Anterior cingulate cortex (tissue), 58 donors: Measurements from ENCODE around the gene PCNX4.
A peak's percentile ranks its signal among the peaks of the same experiment; 100 is the strongest.

ENCODE experiments used
- DNase-seq, 58 donors: peaks; one replicate each; lab custom pipeline; 2025; lab: John Stamatoyannopoulos, UW

The PCNX4 gene

DNA sequence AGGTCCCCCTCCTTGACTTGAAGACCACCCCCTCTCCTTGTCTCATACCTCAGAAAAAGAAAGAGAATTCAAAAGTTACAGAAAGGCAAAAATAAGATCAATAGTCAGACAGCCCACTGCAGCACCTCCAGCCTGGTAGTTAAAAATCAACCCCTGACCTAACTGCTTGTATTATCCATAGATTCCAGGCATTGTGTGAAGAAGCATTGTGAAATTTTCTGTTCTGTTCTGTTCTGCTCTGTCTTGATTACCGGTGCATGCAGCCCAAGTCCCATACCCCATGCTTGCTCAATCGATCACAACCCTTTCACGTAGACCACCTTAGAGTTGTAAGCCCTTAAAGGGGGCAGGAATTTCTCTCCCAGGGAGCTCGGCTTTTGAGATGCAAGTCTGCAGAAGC is 79.2 kb downstream of the PCNX4 start:
- no peak for DNase-seq

DNA sequence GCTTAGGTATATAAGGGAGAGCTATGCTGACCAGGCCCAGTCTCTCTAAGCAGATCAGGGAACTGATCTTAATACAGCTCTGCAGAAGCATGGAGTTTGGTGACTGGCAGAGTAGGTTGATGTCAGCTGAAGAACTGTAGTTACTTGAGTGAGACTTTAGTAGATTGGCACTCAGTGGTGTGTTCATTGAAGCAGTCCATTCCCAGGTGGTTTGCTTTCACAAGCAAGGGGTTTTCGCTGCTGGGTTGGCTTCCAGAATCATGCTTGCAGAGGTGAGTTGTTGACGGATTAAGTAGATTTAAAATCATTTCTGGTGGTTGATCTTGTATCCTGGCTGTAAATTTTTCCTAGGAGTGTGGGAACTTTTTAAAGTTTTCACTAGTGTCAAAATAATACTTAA is 80.0 kb downstream of the PCNX4 start:
- no peak for DNase-seq

- no peak for DNase-seq
Observed at GRCh38 chr14:60174352-60175254, 82.9 kb downstream of the PCNX4 start.

DNA sequence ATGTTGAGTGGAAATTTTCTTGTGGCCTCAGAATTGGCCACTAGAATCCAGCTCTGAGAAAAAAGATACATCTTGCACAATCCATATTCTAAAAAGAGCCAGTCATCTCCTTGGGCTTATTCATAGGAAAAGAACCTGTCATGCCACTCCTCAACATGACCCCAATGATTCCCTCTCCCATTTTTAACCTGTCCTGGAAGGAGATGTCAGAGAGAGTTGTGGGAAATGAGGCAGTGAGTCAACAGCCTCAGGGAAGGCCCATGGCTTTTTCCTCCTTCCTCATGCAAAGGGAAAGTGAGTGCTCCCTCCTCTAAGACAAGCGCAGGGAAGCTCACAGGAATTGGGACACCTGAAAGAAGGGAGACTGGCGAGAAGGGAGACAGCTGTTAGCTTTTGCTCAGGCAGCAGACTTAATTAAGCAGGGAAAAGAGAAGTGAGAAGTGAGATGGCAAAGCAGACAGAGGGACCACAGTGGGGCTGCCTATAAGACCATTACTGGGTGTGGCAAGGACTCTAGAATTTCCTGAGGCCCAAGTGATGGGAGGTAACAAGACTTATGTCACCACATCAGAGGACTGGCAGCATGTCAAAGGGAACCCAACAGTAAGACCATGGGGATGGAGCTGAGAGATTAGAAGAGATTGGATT is 83.7 kb downstream of the PCNX4 start:
- DNase-seq: no peak

DNA sequence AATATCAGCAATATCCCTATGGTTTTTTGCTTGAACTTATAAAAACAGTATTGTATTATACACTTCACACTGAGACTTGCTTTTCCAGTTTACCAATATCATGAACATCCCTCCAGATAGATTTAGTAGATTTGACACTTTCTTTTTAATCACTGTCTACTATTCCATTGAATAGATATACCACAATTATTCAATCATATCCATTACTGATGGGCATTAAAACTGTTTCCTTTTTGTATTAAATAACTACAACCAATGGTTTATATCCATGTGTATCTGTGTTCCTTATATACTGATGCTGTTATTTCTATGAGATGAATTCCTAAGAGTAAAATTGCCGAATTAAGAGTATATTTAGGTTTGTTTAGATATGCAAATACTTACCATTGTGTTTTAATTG is 86.4 kb downstream of the PCNX4 start:
- DNase-seq: no peak

DNA sequence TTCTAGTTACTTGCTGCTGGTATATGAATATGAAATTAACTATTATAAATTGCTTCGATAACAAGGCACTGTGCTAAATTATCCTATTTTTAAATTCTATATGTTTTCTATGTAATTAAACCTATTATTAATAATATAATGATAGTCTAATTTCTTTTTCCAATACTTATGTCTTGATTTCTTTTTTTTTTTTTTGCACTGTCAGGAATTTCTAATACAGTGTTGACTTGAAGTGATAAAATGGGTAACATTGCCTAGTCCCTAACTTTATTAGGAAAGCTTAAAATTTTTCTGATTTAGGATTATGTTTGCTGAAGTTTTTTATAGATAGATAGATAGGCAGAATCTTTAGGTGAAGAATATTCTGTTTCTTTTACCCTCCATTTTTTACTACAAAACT is 87.1 kb downstream of the PCNX4 start:
- no peak for DNase-seq

DNA sequence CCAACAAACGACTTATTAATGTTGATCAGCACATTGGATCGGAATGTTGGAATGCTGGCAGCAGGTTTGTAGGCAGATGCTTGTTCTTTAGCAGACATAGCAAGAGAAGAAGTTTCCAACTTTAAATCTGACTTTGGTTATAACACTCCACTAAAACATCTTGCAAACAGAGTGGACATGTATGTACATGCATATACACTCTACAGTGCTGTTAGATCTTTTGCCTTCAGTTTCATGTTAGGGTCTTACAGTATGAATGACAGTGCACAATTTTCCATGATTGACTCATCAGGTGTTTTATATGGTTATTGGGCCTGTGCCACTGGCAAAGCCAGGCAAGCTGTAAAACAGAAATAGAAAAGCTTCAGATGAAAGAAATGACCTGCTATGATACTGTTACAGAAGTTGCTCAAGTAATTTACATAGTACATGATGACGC is 87.7 kb downstream of the PCNX4 start:
- DNase-seq: no peak

DNA sequence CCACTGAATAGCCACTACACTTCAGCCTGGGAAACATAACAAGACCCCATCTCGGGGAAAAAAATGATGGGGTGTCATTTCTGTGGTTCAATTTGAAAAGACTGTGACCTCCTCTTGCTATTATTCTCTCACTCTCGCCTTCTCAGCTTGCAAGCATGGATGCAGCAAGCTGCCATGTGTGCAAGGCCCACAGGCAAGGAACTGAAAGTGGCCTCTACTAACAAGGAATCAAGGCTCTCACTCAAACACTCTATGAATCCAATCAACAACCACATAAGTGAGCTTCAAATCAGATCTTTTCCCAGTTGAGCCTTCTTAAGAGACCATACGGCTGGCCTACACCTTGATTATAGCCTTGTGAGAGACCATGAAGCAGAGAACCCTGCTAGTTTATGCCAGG is 91.4 kb downstream of the PCNX4 start:
- DNase-seq: no peak

GRCh38 chr14:60183741-60184140 is 92.0 kb downstream of the PCNX4 start:
- DNase-seq: no peak

- DNase-seq: peak in 2 of 58 donors; percentile 8 to 75
Observed at GRCh38 chr14:60184146-60184904, 92.6 kb downstream of the PCNX4 start.

DNA sequence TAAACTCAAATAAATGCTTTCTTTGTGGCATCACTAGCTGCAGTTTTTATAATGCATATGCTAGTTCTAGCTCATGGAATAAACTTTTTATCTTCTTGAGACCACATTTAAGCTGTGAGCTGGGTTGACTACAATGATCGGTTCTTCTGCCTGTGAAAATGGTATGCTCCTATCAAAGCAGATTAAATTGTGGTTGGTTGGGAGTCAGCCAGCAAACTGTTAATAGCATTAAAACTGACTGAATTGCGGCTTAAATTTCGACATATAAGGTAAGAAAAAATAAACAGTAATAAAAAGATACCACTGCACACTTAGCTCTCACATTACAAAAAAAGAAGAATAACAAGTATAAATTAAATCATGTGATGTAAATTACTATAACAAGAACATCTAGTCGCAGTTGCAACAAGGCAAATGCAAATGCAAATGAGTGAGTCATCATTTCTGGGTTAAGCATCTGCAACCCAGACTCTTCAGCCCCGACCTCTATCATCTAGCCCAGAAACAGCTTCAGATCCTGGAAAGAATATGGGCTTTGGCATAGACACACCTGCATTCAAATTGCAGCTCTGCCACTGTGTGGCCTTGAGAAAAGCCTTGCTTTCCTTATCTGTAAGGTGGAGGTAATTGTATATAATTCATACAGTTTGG is 93.3 kb downstream of the PCNX4 start:
- no peak for DNase-seq

- DNase-seq: no peak
Observed at GRCh38 chr14:60188115-60188514, 96.4 kb downstream of the PCNX4 start.

DNA sequence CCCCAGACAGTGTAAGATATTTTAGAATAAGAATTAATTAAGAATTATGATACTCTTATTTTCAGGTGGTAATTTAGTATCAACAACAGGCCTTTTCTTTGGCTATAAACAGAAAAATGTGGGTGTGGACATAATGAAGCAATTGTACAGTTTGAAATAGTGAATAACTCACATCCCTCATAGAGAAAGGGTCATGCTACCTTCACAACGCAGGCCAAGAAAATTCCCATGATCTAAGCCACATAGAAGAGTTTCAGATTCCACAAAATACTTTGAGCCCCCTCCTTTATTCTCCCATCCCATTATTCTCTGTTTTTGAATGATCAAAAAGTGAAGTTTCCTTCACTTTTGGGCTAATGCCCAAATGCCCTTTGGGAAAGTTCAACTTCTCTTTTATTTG is 97.0 kb downstream of the PCNX4 start:
- DNase-seq: no peak

- peak in 5 of 58 donors; percentile 3 to 35 (median 15) for DNase-seq
Observed at GRCh38 chr14:60189923-60190840, 98.5 kb downstream of the PCNX4 start.

DNA sequence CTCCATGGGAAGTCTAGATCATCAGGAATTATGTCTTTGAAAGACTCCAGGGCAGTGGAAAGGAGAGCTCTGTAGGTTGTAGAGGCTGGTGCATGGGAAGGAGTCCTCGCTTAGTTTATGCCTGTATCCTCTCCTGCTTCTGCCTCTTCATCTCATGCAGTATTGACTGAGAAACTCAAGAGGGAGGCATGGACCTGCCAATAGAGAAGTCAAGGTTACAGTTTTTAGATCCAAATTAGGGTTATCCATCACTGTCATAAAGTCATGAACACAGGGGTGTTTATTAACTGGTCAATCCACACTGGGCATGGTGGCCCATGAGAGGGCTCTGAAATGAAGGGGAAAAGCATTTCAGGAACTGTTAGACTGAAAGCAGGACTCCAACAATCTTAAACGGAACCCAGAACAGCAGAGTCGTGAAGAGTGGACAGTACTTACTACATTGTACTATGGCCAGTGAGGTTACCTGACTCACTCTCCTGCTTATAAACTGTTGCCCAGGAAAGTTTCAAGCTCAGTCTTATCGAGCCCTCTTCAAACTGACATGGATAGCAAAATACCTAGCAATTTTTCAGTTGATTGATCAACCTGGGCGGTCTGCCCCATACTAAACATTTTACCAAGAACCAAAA is 103.6 kb downstream of the PCNX4 start:
- DNase-seq: no peak

- DNase-seq: no peak
Observed at GRCh38 chr14:60196291-60196690, 104.6 kb downstream of the PCNX4 start.

DNA sequence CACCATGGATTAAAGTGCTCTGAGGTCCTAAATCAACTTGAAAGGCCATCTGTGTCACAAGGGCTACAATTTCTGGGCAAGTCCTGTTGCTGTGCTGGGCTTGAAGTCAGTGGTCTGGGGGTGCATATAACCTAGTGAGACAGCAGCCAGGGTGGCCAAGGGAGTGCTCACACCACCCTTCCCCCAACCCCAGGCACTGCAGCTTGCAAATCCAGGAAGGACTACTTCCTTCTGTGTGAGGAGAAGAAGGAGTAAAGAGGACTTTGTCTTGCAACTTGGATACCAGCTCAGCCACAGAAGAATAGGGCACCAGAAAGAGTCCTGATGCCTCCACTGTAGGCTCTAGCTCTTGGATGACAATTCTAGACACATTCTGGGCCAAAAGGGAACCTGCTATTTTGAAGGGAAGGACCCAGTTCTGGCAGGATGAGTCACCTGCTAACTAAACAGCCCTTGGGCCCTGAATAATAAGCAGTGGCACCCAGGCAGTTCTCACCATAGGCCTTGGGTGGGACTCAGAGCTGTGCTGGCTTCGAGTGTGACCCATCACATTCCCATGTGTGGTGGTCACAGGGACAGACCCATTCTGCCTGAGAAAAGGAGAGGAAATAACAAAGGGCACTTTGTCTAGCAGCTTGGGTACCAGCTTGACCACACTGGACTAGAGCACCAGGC is 106.0 kb downstream of the PCNX4 start:
- DNase-seq: no peak

DNA sequence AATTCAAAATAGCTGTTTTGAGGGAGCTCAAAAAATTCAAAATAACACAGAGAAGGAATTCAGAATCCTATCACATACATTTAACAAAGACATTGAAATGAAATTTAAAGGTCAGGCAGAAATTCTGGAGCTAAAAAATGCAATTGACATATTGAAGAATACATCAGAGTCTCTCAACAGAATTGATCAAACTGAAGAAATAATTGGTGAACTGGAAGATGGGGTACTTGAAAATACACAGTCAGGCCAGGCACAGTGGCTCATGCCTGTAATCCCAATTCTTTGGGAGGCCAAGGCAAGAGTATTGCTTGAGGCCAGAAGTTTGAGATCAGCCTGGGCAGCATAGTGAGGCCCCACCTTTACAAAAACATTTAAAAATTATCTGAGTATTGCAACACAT is 107.6 kb downstream of the PCNX4 start:
- no peak for DNase-seq
